ENCODE measurements around the gene RBM47. TPM values are rescaled to one million over a fixed set of nuclear protein-coding genes. Genes with fewer than 3 reads are reported as not detected.

The RBM47 gene
- total and polyA plus RNA-seq, 2 experiments from 2014 or later: 35.6 to 139 TPM

GRCh38 chr4:40423735-40424134, 205.9 kb downstream of the RBM47 start (continued):
- TF ChIP-seq EZH2 (IDR thresholded peaks at IDR 0.05; ENCODE audit: low read depth, unreplicated experiment) (no peak), STAT1 (IDR thresholded peaks at IDR 0.05; ENCODE audit: unreplicated experiment) (no peak), CREB1 (CRISPR knock-in tag; IDR thresholded peaks at IDR 0.05; ENCODE audit: low read depth) (no peak), ETS1 (IDR thresholded peaks at IDR 0.05) (no peak), REST (IDR thresholded peaks at IDR 0.05; ENCODE audit: unreplicated experiment) (no peak), ZNF331 (CRISPR knock-in tag; IDR thresholded peaks at IDR 0.05; ENCODE audit: low read depth) (no peak)

GRCh38 chr4:40421839-40422708, 207.6 kb downstream of the RBM47 start:
- Histone ChIP-seq H3K9me2 (ENCODE audit: insufficient read depth) (no peaks in the 10 kb centered on the region), H3F3A (replicated peaks; ENCODE audit: low read depth) (no peaks in the 10 kb centered on the region), H4K20me1 (replicated peaks; ENCODE audit: insufficient read depth) (no peaks in the 10 kb centered on the region), H3K79me2 (replicated peaks; ENCODE audit: insufficient read depth) (no peaks in the 10 kb centered on the region), H3K4me1 (ENCODE audit: insufficient read depth) (no peaks in the 10 kb centered on the region), H3K27ac (ENCODE audit: low read depth) (no peak overlapping the region), H3K27me3 (ENCODE audit: insufficient read depth) (no peaks in the 10 kb centered on the region), H3K4me3 (no peak overlapping the region), H3K36me3 (ENCODE audit: insufficient read depth) (peaks cover 21% of the 10 kb centered on the region), H3K4me2 (no peak overlapping the region), H2AFZ (no peak overlapping the region)
- Mint-ChIP-seq H3K4me3 (no peak overlapping the region), H3K27me3 (ENCODE audit: insufficient read depth, low read depth, poor library complexity) (peaks cover 4% of the 10 kb centered on the region), H3K36me3 (ENCODE audit: low read depth) (peaks cover 56% of the 10 kb centered on the region), H3K4me1 (no peaks in the 10 kb centered on the region), H3K9me3 (peaks cover 8% of the 10 kb centered on the region; the same call in 2 of the 3 replicates), H3K27ac (no peak overlapping the region)
- DNase-seq (ENCODE audit: low spot score) (no peak), ATAC-seq (no peak)
- TF ChIP-seq EZH2 (IDR thresholded peaks at IDR 0.05; ENCODE audit: low read depth, unreplicated experiment): no peak
- TF ChIP-seq POLR2AphosphoS5 (IDR thresholded peaks at IDR 0.05; ENCODE audit: low read depth): no peak
- no peak for TF ChIP-seq ZNF114 (CRISPR knock-in tag; IDR thresholded peaks at IDR 0.05)
- TF ChIP-seq ETS1 (IDR thresholded peaks at IDR 0.05): no peak
- TF ChIP-seq NANOG (IDR thresholded peaks at IDR 0.05; ENCODE audit: borderline replicate concordance): no peak
- TF ChIP-seq JUNB (IDR thresholded peaks at IDR 0.05; ENCODE audit: unreplicated experiment): no peak
- no peak for TF ChIP-seq EZH2phosphoT487 (IDR thresholded peaks at IDR 0.05; ENCODE audit: unreplicated experiment)
- TF ChIP-seq STAT1 (IDR thresholded peaks at IDR 0.05; ENCODE audit: unreplicated experiment): no peak
- TF ChIP-seq ZNF331 (CRISPR knock-in tag; IDR thresholded peaks at IDR 0.05; ENCODE audit: low read depth): no peak
- TF ChIP-seq CTCF (conservative IDR thresholded peaks at IDR 0.05; ENCODE audit: low read depth in 2 of 2): no peak

All from GM23338 (cell line).